Putamen (tissue), 1 donor: ENCODE measurements around the gene GCNT4.
"Not testable (repeated sequence)": the region's sequence is repeated elsewhere in the genome, so short reads cannot be mapped to it uniquely, and the experiment has no call there.

Source experiments
- DNase-seq: peaks from one replicate; pipeline ENCODE4 v3.0.0-alpha.2; 2016; ENCODE audit warnings: low spot score

The GCNT4 gene, protein sequence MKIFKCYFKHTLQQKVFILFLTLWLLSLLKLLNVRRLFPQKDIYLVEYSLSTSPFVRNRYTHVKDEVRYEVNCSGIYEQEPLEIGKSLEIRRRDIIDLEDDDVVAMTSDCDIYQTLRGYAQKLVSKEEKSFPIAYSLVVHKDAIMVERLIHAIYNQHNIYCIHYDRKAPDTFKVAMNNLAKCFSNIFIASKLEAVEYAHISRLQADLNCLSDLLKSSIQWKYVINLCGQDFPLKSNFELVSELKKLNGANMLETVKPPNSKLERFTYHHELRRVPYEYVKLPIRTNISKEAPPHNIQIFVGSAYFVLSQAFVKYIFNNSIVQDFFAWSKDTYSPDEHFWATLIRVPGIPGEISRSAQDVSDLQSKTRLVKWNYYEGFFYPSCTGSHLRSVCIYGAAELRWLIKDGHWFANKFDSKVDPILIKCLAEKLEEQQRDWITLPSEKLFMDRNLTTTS

DNA sequence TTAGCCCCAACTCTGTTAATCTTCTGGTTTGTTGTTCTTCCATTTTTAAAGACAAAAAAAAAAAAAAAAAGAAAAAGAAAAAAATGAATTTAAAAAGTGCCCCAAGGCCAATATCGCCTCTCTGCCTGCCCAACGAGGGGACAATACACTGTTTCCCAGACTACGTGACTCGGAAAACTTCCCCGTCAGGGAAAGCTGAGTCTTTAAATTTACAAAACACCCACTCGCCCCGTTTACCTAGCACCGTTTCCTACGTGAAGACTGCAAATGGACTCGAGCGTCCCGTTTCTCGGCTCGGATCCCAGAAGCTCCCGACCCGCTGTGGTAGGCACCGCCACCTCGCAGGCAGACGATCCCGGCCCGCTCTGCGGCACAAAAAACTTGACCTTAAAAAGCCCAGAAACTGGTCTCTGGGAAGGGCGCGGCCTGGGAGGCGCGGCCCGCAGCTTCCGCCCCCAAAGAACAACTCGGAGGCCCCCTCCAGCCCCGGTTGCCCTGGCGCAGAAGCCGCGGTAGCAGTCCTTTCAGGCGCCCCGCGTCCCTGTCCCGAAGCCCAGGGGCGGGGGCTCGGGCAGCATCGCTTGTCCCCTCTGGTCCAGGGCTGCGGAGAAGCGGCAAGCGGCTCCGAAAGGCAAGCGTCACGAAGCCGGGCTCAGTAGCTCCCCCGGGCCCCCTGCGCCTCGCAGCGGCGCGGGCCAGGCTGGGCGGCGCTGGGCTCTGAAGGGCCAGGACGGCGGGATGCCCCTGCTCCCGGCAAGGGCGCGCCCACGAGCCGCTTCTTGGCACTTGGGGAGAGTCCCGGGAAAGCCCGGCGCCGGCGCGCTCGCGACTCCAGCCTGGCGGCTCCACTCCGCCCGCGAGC, at the start of gene GCNT4:
TSS of gene GCNT4 (minus strand) at position 367 of the 862 bp plus-strand sequence. CDS start 22,521 bp downstream, outside the sequence.
- DNase-seq: no peak

GRCh38 chr5:75095956-75096355, 43.6 kb upstream of the GCNT4 start:
- DNase-seq: not testable (repeated sequence)

DNA sequence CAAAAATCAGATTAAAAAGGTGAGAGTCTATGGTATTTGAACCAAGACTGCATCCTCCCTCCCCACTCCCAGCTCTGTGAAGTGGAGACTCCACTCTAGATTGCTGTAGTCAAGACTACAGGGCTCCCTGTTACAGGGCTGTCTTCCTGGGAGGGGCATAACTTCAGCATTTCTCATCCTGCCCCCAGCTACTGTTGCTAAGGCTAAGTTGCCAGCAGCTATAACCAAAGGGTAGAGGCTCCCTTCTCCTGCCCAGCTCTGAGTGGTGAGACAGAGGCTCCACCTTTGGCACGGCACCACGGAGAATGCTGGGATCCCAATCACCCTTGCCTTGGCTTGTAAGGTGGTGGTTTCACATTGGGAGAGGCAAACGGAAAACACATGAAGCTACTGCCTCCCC, 39.2 kb upstream of the GCNT4 start:
- DNase-seq: no peak

GRCh38 chr5:75089662-75090061, 37.3 kb upstream of the GCNT4 start:
- no peak for DNase-seq

GRCh38 chr5:75089137-75089536, 36.8 kb upstream of the GCNT4 start:
- DNase-seq: no peak

DNA sequence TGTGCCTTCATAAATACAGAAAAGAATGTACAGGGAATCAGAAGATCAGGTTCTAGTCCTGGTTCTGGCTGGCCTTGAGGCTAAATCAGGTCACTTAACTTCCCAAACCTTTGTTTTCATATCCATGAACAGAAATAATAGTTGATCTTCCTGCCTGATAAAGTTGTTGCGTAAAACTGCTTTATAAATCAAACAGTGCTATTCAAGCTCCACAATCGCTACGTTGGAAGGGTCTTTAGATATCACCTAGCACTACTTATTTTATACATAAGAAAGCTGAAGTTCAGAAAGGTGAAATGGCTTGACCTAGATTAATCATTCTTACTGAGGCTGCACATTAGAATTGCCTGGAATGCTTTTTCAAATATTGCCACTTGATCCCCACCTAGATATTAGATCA, 36.3 kb upstream of the GCNT4 start:
- no peak for DNase-seq

DNA sequence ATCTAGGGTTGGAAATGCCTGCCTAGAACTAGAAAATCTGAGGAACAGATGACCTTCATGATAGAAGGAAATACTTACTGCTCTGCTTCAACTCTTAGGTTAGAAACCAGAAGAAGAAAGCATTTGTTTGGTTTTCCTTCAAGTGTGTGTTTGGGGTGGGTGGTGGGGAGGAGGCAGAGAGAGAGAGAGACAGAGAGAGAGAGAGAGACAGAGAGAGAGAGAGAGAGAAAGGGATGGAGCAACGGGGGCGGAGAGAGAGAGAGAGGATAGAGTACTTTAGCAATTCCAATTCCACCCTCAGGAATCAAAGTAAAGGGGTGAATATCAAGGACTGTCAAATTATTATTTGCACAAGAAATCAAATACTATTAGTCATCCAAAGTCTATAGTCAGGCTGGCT, 29.2 kb upstream of the GCNT4 start:
- no peak for DNase-seq

GRCh38 chr5:75079346-75079745, 27.0 kb upstream of the GCNT4 start:
- DNase-seq: not testable (repeated sequence)

GRCh38 chr5:75078027-75078426, 25.7 kb upstream of the GCNT4 start:
- DNase-seq: no peak

GRCh38 chr5:75072061-75072460, 19.7 kb upstream of the GCNT4 start:
- DNase-seq: no peak

DNA sequence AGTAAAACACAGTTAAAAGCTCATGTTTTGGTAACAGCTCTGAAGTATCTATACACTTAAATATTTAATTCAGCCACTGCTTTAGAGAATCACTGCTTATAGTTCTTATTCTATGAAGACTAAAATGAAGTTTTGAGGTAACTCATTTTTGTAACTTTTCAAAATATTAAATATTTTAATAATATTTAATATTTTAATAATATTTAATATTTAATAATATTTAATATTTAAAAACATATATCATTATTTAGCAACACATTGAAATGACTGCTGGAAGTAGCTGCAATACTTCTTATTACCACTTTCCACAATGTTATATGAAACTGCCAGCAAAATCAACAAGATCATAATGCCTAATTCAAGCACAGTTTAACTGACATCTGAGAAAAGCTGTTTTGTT, 18.7 kb upstream of the GCNT4 start:
- DNase-seq: no peak

GRCh38 chr5:75067434-75067833, 15.1 kb upstream of the GCNT4 start:
- no peak for DNase-seq

DNA sequence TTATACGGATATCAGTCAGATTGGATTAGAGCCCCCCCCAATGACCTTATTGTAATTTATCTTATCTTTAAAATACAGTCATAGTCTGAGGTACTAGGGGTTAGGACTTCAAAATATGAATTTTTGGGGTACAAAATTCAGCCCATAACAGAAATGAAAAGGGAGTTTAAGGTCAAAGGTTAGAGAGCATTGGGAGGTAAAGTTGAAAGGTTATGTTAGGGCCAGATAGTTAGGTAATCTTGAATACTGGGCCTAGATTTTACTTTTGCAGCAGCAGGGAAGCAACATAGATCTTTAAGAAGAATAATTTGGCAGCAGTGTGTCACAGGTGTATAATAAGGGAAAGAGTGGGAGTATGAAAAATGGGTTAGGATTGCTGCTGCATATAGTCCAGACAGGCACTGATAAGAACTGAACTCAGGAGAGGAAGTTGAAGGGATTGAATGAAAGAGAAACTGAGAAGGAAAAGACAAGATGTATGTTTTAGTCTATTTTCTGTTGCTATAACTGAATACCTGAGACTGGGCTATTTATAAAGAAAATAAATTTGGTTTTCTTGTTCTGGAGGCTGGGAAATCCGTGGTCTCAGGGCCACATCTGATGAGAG, 10.7 kb upstream of the GCNT4 start:
- DNase-seq: peak; percentile 52

GRCh38 chr5:75059912-75060545, 7.7 kb upstream of the GCNT4 start:
- DNase-seq: peak; percentile 51

DNA sequence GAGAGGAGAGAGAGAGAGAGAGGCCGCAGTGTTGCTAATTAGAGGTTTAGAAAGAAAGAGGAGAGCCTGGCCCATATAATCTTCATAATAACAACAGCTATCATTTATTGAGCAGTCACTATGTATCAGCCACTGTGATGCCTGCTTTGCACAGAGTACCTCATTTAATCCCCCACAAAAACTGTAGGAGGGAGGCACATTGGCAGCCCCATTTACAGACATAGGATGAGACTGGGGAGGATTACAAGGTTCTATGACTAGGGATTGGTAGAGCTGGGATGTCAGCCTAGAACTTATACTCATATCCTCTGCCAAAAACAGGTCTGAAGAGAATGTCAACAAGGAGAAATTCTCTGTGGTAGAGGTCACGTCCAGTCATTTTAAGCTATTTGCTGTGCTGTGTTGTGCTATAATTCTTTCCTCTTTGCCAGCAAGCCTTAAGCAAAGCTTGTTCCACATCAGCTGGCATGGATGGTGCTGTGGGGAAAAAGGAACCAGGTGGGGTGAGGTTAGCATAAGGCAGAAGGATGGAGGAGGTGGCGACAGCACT, 6.7 kb upstream of the GCNT4 start:
- DNase-seq: peak; percentile 68

DNA sequence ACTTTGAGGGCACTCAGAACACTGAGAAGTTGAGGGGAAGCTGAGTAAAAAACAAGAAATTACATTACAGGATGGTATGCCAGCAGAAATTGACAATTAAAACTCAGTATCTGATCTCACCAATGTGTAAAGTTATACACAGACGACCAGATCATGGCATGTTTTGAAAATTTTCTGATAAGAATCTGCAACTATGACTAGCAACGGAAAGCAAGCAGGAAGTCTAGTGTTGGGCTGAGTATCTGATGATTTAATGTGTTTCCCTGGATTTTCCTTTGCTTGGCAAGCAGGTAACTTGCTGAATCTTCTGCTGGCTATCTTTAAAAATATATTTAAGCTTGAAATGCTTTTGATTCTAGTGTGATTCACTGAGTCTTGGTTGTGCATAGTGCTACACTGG, 5.2 kb upstream of the GCNT4 start:
- no peak for DNase-seq

DNA sequence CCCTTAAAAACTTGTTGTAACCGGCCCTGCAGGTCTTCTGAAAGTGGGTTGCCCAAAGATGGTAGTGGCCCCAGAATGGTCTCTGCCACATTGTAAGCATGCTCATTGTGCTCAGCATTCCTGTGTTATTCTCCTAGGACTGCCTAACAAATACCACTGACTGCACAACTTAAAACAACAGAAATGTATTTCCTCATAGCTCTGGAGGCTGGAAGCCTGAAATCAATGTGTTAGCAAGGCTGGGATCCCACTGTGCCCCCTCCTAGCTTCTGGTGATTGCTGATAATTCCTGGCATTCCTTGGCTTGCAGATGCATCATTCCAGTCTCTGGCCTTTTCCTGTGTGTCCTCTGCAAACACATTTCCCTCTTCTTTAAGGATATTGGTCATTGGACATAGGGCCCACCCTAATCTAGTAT, 3.4 kb upstream of the GCNT4 start:
- no peak for DNase-seq

DNA sequence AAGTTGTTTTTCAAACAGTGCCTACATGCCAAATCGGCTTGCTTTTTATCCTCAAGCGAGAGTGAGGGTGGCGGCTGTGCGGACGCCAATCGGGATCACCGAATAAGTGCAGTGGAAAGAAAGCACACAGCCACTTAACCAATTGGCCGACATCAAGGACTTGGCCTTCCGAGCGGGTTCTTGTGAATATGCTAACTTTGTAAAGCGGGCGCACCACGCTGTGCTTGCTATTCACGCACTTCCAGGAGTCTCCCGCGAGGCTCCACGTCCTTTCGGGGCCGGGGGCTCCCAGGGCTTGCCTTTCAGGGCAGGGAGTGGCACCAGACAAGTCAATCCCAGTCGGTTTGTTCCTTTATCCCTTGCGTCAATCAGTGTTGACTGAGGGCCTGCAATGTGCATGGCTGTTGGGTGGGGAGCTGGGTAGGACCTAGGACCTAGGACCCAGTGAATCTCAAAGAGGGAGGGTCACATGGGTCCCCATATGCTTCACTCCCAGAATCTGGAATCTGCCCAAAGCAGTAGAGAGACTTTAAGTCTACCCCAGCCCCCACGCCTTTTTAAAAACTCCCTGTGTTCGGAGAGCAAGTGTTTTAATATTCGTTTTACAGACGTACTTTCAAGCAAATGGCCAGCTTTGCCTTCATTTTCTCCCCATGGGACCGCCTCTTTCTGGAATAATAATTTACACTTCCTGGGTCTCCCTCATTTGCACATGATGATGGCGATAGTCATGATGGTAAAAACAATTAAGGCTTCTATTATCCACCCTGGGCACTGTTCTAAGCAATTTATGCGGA, 2.0 kb upstream of the GCNT4 start:
- DNase-seq: no peak

- DNase-seq: peak; percentile 55
Measured at GRCh38 chr5:75053304-75054133, 1.2 kb upstream of the GCNT4 start.

DNA sequence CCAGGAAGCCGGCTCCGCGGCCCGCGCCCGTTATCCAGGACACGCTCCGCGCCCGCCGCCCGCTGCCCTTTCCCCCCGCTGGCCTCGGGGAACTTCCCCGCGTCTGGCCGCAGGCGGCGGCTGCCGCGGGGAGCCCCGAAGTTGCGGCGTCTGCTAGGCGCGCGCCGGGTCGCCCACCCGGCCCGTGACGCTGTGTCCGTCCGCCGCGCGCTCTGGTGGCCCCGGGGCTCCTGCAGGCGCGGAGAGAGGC, 621 bp upstream of the GCNT4 start:
- no peak for DNase-seq
